GM10266 (cell line): Measurements from ENCODE around the gene STK40.

Source experiments
- DNase-seq: peaks from one replicate; pipeline ENCODE4 v3.0.0; 2012; ENCODE audit errors: extremely low spot score
- CTCF ChIP-seq: IDR thresholded peaks from 2 replicates; pipeline ENCODE4 v1.5.1; 2012; ENCODE audit warnings: mild to moderate bottlenecking, low read depth; ENCODE audit not compliant: control insufficient read depth, insufficient read depth; ENCODE audit errors: missing control alignments

The STK40 gene

GRCh38 chr1:36330940-36331339, 54.8 kb downstream of the STK40 start:
- no peak for TF ChIP-seq CTCF
- DNase-seq = no peak

DNA sequence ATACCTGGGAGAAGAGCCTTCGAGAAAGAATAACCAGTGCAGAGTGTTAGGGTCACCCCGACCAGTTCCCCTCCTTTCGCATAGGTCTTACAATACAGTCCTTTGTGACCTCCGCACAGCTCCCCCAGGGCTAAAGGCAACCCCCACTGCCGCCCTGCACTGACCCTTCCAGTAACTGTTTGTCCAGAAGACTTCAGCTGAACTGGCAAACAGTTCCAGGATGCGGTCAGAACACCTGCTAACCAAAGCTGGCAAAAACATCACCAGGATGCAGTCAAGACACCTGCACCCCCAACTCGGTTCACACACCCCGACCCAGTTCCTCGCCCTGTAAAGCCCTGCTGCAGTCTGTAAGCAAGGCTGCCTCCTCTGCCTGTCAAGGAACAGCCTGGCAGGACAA, 55.9 kb downstream of the STK40 start:
- DNase-seq = no peak
- no peak for TF ChIP-seq CTCF

- no peak for DNase-seq
- TF ChIP-seq CTCF = no peak
Observed at GRCh38 chr1:36328713-36329112, 57.0 kb downstream of the STK40 start.

DNA sequence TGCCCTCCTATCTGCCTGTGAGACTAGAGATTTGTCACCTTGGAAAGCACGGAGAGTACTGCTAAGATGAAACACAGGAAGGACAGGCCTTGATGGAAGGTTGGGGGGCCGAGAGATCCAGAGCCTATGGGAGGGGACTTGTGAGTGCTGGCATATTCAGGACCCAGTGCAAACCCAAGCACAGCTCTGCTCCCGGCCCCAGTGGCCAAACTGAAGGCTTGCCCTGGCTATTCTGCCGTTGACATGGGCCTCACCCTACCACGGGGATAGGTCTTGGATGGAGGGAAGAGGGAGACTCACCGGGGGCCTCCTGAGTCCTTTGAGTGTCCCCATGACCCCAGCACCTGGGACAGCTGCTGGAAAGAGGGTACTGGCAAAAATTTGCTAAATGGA, 57.6 kb downstream of the STK40 start:
- DNase-seq = no peak
- TF ChIP-seq CTCF = no peak

GRCh38 chr1:36327421-36328087, 58.2 kb downstream of the STK40 start:
- DNase-seq = no peak
- TF ChIP-seq CTCF = no peak

GRCh38 chr1:36326499-36326898, 59.2 kb downstream of the STK40 start:
- DNase-seq = no peak
- no peak for TF ChIP-seq CTCF

DNA sequence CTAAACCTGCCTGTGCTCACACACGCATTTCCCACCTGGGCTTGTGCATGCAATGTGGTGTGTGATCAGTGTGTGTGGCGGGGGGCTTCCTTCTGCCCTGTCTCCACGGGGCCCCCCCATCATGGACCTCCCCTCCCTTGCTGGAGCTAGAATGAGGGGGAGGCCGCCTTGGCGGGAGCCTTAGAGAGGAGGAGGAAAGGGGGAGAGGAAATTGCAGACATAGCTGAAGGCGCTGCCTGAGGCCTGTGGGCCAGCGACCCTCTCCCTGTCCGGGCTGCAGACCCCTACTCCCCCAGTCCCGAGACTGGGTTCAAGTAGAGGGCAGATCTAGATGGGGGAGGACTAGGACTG, 61.4 kb downstream of the STK40 start:
- no peak for TF ChIP-seq CTCF
- DNase-seq = no peak
